Stimulated activated CD8-positive, alpha-beta memory T cell treated with anti-CD3 and anti-CD28 coated beads, Interleukin-12 subunit alpha, Interleukin-12 subunit beta, amount 100 ng/mL, for 24 hours (primary cell): Measurements from ENCODE around the gene TRIM49D1.
"Not testable (repeated sequence)": the region's sequence is repeated elsewhere in the genome, so short reads cannot be mapped to it uniquely, and the experiment has no call there.

Experiments
- DNase-seq: peaks from one replicate; pipeline ENCODE4 v3.0.0-alpha.2; 2020; ENCODE audit errors: extremely low read depth

The TRIM49D1 gene, protein sequence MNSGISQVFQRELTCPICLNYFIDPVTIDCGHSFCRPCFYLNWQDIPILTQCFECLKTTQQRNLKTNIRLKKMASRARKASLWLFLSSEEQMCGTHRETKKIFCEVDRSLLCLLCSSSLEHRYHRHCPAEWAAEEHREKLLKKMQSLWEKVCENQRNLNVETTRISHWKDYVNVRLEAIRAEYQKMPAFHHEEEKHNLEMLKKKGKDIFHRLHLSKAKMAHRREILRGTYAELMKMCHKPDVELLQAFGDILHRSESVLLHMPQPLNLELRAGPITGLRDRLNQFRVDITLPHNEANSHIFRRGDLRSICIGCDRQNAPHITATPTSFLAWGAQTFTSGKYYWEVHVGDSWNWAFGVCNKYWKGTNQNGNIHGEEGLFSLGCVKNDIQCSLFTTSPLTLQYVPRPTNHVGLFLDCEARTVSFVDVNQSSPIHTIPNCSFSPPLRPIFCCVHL

GRCh38 chr11:89922195-89922660, at the start of gene TRIM49D1:
TSS of gene TRIM49D1 (minus strand) at chr11:89922245. CDS start at chr11:89917710, 4,535 bp downstream.
- no peak for DNase-seq

DNA sequence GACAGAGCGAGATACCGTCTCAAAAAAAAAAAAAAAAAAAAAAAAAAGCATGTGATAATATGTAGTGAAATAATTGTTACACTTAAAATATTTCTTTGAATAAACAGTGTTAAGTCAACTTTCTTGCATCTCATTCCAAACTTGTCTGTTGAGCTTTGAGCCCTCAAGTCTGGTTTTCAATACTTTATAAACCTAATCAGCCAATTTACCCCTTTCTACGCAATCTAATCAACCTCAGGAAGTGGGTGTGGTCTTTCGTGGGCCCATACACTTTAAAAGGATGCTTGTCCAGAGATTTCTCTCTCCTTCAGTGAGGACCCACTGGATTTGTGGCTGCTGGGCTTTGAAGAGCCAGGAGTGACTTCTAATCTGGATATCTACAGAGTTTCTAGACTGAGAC, 43.7 kb upstream of the TRIM49D1 start, which contains the start of gene TRIM64:
Gene TRIM64, plus strand, starts transcription at position 301 of the 400 bp plus-strand sequence. CDS start 2,467 bp downstream, outside the sequence.
- not testable (repeated sequence) for DNase-seq

DNA sequence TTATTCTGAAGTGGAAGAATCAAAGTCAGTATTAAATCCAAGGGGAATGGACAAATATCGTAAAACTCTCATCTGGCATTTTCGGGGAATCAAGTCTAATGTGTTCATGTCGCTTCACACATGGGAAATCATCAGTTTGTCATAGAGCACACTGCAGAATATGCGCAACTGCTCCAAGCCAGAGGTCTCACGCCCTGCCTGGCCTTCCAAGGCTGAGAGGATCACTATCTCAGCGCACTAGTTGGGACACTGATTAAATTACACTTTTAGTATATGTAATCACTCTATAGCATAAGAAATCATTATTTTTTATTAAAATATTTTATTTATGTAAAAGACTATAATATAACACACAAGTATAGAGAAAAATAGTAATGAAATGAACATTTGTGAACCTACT, 38.8 kb upstream of the TRIM49D1 start:
- DNase-seq = not testable (repeated sequence)

DNA sequence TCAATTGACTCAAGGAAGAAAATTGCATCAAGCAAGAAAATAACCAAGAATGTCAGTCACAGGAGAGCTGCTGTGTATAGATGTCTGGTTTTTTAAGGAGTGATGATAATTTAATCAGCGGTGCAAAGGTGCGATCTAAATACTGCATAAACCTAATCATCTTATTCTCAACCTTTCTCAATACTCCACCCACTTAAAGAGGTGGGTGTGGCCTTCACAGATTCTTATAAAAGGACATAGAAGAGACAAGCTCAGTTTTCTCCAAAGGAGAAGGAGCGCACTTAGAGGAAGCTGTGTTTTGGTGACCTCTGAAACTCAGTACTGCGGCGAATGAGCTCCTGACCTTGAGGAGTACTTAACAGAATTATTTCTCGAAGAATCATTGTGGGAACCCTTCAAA, 1.7 kb upstream of the TRIM49D1 start, which contains the start of gene TRIM49D2:
Gene TRIM49D2, plus strand, starts transcription at position 301 of the 400 bp plus-strand sequence. CDS start 2,698 bp downstream, outside the sequence.
- DNase-seq = not testable (repeated sequence)

- DNase-seq = not testable (repeated sequence)
These were observed 21.2 kb downstream of the TRIM49D1 start for GRCh38 chr11:89900809-89901208.

DNA sequence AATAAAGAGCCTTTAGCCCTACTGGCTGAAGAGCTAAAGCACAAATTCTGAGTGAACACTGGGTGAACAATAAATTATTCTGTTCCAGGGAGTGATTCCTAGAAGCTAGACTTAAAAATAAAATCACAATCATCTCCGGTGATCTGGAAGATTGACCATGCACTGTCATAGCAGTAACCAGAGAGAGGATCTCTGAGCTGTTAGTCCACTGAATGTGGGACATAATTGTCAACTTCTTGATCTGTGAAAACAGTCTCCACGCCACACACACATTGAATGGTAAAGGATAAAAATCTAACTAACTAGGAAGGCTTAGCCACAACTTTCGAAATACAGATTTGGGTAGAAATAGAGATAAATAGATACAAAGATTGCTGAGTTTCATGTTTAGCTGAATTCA, 28.8 kb downstream of the TRIM49D1 start:
- not testable (repeated sequence) for DNase-seq

DNA sequence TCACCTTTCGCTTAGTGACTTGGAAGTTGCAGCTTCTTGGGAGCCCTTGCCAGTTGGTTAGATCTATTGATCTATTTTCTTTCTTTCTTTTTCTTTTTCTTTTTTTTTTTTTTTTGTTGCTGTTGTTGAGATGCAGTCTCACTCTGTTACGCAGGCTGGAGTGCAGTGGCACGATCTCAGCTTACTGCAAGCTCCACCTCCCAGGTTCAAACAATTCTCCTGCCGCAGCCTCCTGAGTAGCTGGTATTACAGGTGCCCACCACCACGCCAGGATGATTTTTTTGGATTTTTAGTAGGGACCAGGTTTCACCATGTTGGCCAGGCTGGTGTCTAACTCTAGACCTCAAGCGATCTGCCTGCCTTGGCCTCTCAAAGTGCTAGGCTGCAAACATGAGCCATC, 44.5 kb downstream of the TRIM49D1 start:
- DNase-seq = not testable (repeated sequence)

DNA sequence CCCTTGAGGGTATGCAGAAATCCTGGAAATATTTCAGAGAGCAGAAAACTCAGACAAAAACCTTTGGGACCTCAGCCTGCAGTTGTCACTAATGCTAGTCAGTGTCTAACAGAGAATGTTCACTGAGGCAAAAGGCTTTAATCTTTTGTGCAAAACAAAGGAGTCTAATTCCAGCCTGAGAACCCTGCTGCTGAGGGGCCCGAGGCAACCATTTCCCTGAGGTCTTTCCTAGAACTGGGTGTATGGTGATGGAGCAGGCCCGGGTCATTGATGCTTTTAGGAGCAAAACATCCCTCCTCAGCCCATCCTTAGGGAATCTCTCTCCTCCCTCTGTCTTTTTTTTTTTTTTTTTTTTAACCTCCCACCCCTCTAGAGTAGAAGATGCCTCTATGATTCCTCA, 49.5 kb downstream of the TRIM49D1 start:
- not testable (repeated sequence) for DNase-seq

- not testable (repeated sequence) for DNase-seq
These were observed 56.8 kb downstream of the TRIM49D1 start for GRCh38 chr11:89865223-89865622.

DNA sequence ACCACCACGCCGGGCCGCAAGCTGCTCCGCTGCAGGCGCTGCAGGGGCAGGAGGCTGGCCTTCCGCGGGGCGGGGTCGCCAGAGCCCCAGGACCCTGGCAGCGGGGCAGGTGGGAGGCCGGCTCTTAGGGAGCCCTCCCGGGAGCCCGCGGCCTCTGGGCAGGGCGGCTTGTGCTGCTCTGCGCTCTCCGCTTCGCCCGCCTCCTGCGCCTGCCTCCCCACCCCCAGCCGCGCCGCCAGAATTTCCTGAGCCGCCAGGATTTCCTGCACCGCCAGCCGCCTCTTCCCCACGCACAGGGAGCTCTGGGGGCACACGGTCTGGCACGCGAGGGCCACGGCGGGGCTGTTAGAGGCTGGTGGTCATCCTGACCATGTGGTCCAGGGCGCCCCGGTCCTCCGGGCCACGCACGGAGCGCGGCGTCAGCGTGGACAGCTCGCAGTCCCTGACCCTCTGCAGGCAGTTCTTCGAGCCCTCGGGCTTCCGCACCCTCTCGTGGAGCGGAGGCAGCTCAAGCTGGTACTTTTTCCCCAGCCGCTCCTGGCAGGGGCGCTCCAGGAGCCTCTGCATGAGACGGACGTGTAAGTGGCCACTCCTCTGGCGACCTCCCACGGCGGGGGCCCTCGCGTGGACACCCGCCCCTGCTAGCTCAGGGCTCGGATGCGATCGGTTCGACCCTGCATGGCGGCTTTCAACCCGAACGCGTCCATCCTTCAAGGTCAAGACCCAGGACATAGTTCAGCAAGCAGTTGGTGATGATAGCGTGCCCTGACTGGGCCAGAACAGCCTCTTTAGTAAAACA, 57.9 kb downstream of the TRIM49D1 start:
- not testable (repeated sequence) for DNase-seq
